K562 (cell line): Measurements from ENCODE around the gene ZNF385C. TPM values are rescaled to one million over a fixed set of nuclear protein-coding genes. Genes with fewer than 3 reads are reported as not detected.

Source experiments
- CC2D1A ChIP-seq: fragments of 450-650 bp; IDR thresholded peaks from 2 replicates; pipeline ENCODE4 v1.6.1; 2017; ENCODE audit warnings: mild to moderate bottlenecking
- HDAC8 ChIP-seq: fragments of 450-650 bp; IDR thresholded peaks from 2 replicates; pipeline ENCODE4 v1.6.1; 2016; ENCODE audit warnings: mild to moderate bottlenecking, missing genetic modification characterization, moderate library complexity, missing compliant biosample characterization
- NKRF ChIP-seq: fragments of 450-650 bp; IDR thresholded peaks from 2 replicates; pipeline ENCODE4 v1.6.1; 2016; ENCODE audit warnings: borderline replicate concordance
- RBM22 ChIP-seq: fragments of 200-400 bp; formaldehyde crosslinking; IDR thresholded peaks from 2 replicates; pipeline ENCODE4 v1.6.1; 2018; ENCODE audit warnings: low read length, low read depth; ENCODE audit not compliant: poor library complexity, severe bottlenecking
- REST ChIP-seq, 2 experiments: fragments of 450-650 bp; formaldehyde crosslinking in 1 of 2; IDR thresholded peaks; 2 replicates each; pipeline versions ENCODE4 v1.4.0 to v1.6.1; 2014 to 2020; ENCODE audit warnings: mild to moderate bottlenecking in 2 of 2, borderline replicate concordance in 1 of 2, low read depth in 1 of 2
- SMAD2 ChIP-seq: fragments of 150-350 bp; IDR thresholded peaks from 2 replicates; pipeline ENCODE4 v1.6.1; 2014; ENCODE audit warnings: low read depth, mild to moderate bottlenecking, low read length
- SMARCE1 ChIP-seq: fragments of 450-650 bp; IDR thresholded peaks from 2 replicates; pipeline ENCODE4 v1.7.1; 2016; ENCODE audit warnings: mild to moderate bottlenecking
- TFAP4 ChIP-seq: sonication (generic); formaldehyde crosslinking; IDR thresholded peaks from 2 replicates; pipeline ENCODE4 v1.8.0; 2022; ENCODE audit warnings: missing genetic modification reagents, mild to moderate bottlenecking, moderate library complexity, borderline replicate concordance
- ZNF449 ChIP-seq: fragments of 250-450 bp; sonication (Bioruptor Pico); IDR thresholded peaks from 2 replicates; pipeline ENCODE4 v1.8.0; 2022; ENCODE audit warnings: moderate library complexity, mild to moderate bottlenecking, inconsistent platforms
- ZNF512 ChIP-seq: IDR thresholded peaks from 2 replicates; pipeline ENCODE4 v1.6.1; 2016; ENCODE audit warnings: missing genetic modification characterization, missing compliant biosample characterization
- polyA plus RNA-seq, 8 experiments: library from polyadenylated mRNA; depleted of rRNA in 4 of 8; stranded (reverse) in 5 of 8; unstranded in 3 of 8; fragments of >200 nt; fragmentation: Nextera tagmentation in 2 of 8; fragmentation: Illumina TruSeq in 1 of 8; extraction: Ambion mirVana in 2 of 8; extraction: Trizol in 1 of 8; gene quantifications; 2 replicates each; pipeline versions ENCODE4 v1.2.1 to v1.2.3, GENCODE V29; 2011 to 2014; ENCODE audit warnings: inconsistent platforms in 1 of 8, missing spikeins in 1 of 8
- total RNA-seq, 7 experiments: library from RNA; depleted of rRNA in 6 of 7; stranded (reverse); fragments of >200 nt in 6 of 7; fragmentation: Illumina TruSeq in 2 of 7; extraction: Trizol in 2 of 7; gene quantifications; 2 replicates each; pipeline versions ENCODE4 v1.2.1 to v1.2.3, GENCODE V29; 2011 to 2021; ENCODE audit warnings: low replicate concordance in 1 of 7

Gene ZNF385C
- total and polyA plus RNA-seq, 9 of the 15 experiments (the other 6 are each of a cell fraction or from before 2014, with no cell fraction given), result 0.03 to 0.35 (median 0.18) TPM; not detected in 1

- TF ChIP-seq TFAP4 (CRISPR knock-in tag) (no peak), SMAD2 (no peak), SMARCE1 (no peak), HDAC8 (tag) (no peak), REST (IDR thresholded peaks at IDR 0.05; ENCODE audit: borderline replicate concordance) (peak; percentile 83), REST (CRISPR knock-in tag; IDR thresholded peaks at IDR 0.05; ENCODE audit: low read depth) (no peak), NKRF (no peak), RBM22 (no peak), CC2D1A (peak; percentile 62; the same call in 1 of the 2 replicates), ZNF449 (CRISPR knock-in tag) (no peak), ZNF512 (tag) (no peak)
Observed at GRCh38 chr17:42067371-42068091, 30.7 kb downstream of the ZNF385C start (continued).
